Measurements from ENCODE around the gene TLR1. TPM values are rescaled to one million over a fixed set of nuclear protein-coding genes. Genes with fewer than 3 reads are reported as not detected.

The TLR1 gene
- total and polyA plus RNA-seq, 5 experiments from 2014 or later: 7.1 to 13.3 (median 7.9) TPM

Other genes with a start within 250 kb of the TLR1 start
- gene KLF3, start 140.6 kb downstream of the TLR1 start, total RNA-seq: 100 to 1,000 TPM; 124 to 125 TPM
- gene KLF3, start 140.6 kb downstream of the TLR1 start, polyA plus RNA-seq: 10 to 100 TPM; 46.2 to 56.6 (median 50.8) TPM
- gene TLR10, start 21.8 kb downstream of the TLR1 start, total RNA-seq: 1 to 10 TPM; 2.0 to 2.7 TPM
- gene TLR10, start 21.8 kb downstream of the TLR1 start, polyA plus RNA-seq: under 1 TPM in 2 of 3 donors, not detected in 1; 0.30 to 0.44 TPM
- gene TLR6, start 52.0 kb upstream of the TLR1 start, total RNA-seq: 1 to 10 TPM; 4.0 to 4.1 TPM
- under 1 TPM in 1 of 3 donors, not detected in 2; 0.29 TPM for gene TLR6, start 52.0 kb upstream of the TLR1 start, polyA plus RNA-seq
- under 1 TPM in 1 of 2 experiments, not detected in 1; 0.34 TPM for gene FAM114A1, start 63.0 kb upstream of the TLR1 start, total RNA-seq
- not detected for gene FAM114A1, start 63.0 kb upstream of the TLR1 start, polyA plus RNA-seq
- gene TMEM156, start 227.6 kb upstream of the TLR1 start, total RNA-seq: 1 to 10 TPM; 7.8 to 9.4 TPM
- gene TMEM156, start 227.6 kb upstream of the TLR1 start, polyA plus RNA-seq: 10 to 100 TPM; 18.2 to 26.9 (median 21.5) TPM